WTC11 (cell line): Measurements from ENCODE around the gene ESYT2.

Source experiments
- CREM ChIP-seq: sonication (generic); formaldehyde crosslinking; IDR thresholded peaks from 2 replicates; pipeline ENCODE4 v1.8.1; 2022; ENCODE audit warnings: mild to moderate bottlenecking, missing genetic modification reagents, moderate library complexity
- GABPB1 ChIP-seq: sonication (generic); formaldehyde crosslinking; IDR thresholded peaks from 2 replicates; pipeline ENCODE4 v1.8.1; 2023; ENCODE audit warnings: mild to moderate bottlenecking, missing genetic modification reagents
- JUN ChIP-seq: sonication (generic); formaldehyde crosslinking; IDR thresholded peaks from 2 replicates; pipeline ENCODE4 v1.8.0; 2023; ENCODE audit warnings: mild to moderate bottlenecking, missing genetic modification reagents
- NFYB ChIP-seq: sonication (generic); formaldehyde crosslinking; conservative IDR thresholded peaks from 2 replicates; pipeline ENCODE4 v1.8.0; 2022; ENCODE audit warnings: low read depth, missing genetic modification reagents
- SOX15 ChIP-seq: fragments of 250-450 bp; sonication (Bioruptor Pico); IDR thresholded peaks from 2 replicates; pipeline ENCODE4 v1.9.0; 2021; ENCODE audit warnings: mild to moderate bottlenecking
- SP1 ChIP-seq: sonication (generic); formaldehyde crosslinking; conservative IDR thresholded peaks from 2 replicates; pipeline ENCODE4 v1.8.1; 2022; ENCODE audit warnings: missing genetic modification reagents
- TCF7 ChIP-seq: sonication (generic); formaldehyde crosslinking; IDR thresholded peaks from 2 replicates; pipeline ENCODE4 v1.8.0; 2022; ENCODE audit warnings: mild to moderate bottlenecking, low read depth, missing genetic modification reagents, moderate library complexity
- TF ChIP-seq, protein P1 (sequence below): fragments of 200-600 bp; IDR thresholded peaks from 2 replicates; pipeline ENCODE4 v1.8.0; 2022; ENCODE audit warnings: antibody characterized with exemption
- TF ChIP-seq, protein P2 (sequence below): sonication (generic); formaldehyde crosslinking; IDR thresholded peaks from 2 replicates; pipeline ENCODE4 v1.8.1; 2023; ENCODE audit warnings: mild to moderate bottlenecking, missing genetic modification reagents, moderate library complexity
- TF ChIP-seq, protein P3 (sequence below): sonication (generic); formaldehyde crosslinking; IDR thresholded peaks from 2 replicates; pipeline ENCODE4 v1.8.1; 2022; ENCODE audit warnings: low read depth, missing genetic modification reagents, borderline replicate concordance
- TF ChIP-seq, protein P4 (sequence below): sonication (generic); formaldehyde crosslinking; IDR thresholded peaks from 2 replicates; pipeline ENCODE4 v1.8.1; 2023; ENCODE audit warnings: mild to moderate bottlenecking, moderate library complexity, missing genetic modification reagents
- TF ChIP-seq, protein P5 (sequence below): sonication (generic); formaldehyde crosslinking; conservative IDR thresholded peaks from 2 replicates; pipeline ENCODE4 v1.8.1; 2022; ENCODE audit warnings: mild to moderate bottlenecking, missing genetic modification reagents
- TF ChIP-seq, protein P6 (sequence below): sonication (generic); formaldehyde crosslinking; IDR thresholded peaks from 2 replicates; pipeline ENCODE4 v1.8.0; 2022; ENCODE audit warnings: mild to moderate bottlenecking, missing genetic modification reagents

DNA sequence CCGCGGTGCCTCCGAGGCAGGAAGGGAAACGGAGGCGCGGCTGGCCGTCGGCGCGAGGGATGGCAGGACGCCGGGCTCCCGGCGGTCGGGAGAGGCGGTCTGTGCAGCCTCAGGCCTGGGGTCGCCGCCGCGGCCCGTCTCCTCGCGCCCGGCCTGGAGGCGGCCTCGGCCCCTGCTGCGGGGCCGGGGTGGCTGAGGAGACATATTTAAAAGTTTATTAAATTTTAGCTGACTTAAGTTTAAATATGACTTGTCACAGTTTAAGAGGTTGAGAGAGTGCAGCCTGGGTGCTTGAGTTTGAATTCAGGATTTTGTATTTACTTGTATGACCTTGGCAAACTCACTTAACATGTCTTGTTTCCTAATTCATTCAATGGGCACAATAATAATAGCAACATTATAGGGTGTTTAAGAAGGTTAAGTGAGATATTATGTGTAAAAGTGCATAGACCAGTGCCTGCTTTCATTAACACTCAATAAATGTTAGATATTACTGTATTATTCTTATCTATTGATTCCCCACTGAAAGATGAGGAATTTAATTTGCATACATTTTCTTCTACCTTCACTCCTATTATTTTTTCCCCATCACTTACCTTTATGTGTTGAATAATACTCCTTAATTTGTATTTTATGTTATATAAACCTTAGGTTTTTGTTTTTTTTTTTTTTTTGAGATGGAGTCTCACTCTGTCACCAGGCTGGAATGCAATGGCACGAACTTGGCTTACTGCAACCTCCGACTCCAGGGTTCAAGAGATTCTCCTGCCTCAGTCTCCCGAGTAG lies 27.8 kb upstream of the ESYT2 start:
- TF ChIP-seq, protein P1, sequence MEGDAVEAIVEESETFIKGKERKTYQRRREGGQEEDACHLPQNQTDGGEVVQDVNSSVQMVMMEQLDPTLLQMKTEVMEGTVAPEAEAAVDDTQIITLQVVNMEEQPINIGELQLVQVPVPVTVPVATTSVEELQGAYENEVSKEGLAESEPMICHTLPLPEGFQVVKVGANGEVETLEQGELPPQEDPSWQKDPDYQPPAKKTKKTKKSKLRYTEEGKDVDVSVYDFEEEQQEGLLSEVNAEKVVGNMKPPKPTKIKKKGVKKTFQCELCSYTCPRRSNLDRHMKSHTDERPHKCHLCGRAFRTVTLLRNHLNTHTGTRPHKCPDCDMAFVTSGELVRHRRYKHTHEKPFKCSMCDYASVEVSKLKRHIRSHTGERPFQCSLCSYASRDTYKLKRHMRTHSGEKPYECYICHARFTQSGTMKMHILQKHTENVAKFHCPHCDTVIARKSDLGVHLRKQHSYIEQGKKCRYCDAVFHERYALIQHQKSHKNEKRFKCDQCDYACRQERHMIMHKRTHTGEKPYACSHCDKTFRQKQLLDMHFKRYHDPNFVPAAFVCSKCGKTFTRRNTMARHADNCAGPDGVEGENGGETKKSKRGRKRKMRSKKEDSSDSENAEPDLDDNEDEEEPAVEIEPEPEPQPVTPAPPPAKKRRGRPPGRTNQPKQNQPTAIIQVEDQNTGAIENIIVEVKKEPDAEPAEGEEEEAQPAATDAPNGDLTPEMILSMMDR, result no peak
- TF ChIP-seq TCF7 (CRISPR knock-in tag), result no peak
- TF ChIP-seq, protein P2, sequence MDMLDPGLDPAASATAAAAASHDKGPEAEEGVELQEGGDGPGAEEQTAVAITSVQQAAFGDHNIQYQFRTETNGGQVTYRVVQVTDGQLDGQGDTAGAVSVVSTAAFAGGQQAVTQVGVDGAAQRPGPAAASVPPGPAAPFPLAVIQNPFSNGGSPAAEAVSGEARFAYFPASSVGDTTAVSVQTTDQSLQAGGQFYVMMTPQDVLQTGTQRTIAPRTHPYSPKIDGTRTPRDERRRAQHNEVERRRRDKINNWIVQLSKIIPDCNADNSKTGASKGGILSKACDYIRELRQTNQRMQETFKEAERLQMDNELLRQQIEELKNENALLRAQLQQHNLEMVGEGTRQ (CRISPR knock-in tag), result no peak
- TF ChIP-seq SOX15, result no peak
- TF ChIP-seq, protein P3, sequence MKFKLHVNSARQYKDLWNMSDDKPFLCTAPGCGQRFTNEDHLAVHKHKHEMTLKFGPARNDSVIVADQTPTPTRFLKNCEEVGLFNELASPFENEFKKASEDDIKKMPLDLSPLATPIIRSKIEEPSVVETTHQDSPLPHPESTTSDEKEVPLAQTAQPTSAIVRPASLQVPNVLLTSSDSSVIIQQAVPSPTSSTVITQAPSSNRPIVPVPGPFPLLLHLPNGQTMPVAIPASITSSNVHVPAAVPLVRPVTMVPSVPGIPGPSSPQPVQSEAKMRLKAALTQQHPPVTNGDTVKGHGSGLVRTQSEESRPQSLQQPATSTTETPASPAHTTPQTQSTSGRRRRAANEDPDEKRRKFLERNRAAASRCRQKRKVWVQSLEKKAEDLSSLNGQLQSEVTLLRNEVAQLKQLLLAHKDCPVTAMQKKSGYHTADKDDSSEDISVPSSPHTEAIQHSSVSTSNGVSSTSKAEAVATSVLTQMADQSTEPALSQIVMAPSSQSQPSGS (CRISPR knock-in tag), result no peak
- TF ChIP-seq, protein P4, sequence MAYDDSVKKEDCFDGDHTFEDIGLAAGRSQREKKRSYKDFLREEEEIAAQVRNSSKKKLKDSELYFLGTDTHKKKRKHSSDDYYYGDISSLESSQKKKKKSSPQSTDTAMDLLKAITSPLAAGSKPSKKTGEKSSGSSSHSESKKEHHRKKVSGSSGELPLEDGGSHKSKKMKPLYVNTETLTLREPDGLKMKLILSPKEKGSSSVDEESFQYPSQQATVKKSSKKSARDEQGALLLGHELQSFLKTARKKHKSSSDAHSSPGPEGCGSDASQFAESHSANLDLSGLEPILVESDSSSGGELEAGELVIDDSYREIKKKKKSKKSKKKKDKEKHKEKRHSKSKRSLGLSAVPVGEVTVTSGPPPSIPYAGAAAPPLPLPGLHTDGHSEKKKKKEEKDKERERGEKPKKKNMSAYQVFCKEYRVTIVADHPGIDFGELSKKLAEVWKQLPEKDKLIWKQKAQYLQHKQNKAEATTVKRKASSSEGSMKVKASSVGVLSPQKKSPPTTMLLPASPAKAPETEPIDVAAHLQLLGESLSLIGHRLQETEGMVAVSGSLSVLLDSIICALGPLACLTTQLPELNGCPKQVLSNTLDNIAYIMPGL (CRISPR knock-in tag), result no peak
- TF ChIP-seq GABPB1 (CRISPR knock-in tag), result no peak
- TF ChIP-seq NFYB (CRISPR knock-in tag), result no peak
- TF ChIP-seq CREM (CRISPR knock-in tag), result no peak
- TF ChIP-seq, protein P5, sequence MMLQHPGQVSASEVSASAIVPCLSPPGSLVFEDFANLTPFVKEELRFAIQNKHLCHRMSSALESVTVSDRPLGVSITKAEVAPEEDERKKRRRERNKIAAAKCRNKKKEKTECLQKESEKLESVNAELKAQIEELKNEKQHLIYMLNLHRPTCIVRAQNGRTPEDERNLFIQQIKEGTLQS (CRISPR knock-in tag), result no peak
- TF ChIP-seq JUN, result no peak
- TF ChIP-seq SP1 (CRISPR knock-in tag), result no peak
- TF ChIP-seq, protein P6, sequence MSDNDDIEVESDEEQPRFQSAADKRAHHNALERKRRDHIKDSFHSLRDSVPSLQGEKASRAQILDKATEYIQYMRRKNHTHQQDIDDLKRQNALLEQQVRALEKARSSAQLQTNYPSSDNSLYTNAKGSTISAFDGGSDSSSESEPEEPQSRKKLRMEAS (CRISPR knock-in tag), result no peak
